Nephron progenitor cell (in vitro differentiated cells): ENCODE results near the gene ATF5.

Source experiments
- DNase-seq: peaks from one replicate; pipeline ENCODE4 v3.0.0; 2021
- H3K27ac Mint-ChIP-seq: 2 replicates; pipeline ENCODE4 v1.8.0; 2021; ENCODE audit warnings: mild to moderate bottlenecking, moderate library complexity, mixed read lengths
- H3K27me3 Mint-ChIP-seq: 2 replicates; pipeline ENCODE4 v1.8.0; 2021; ENCODE audit warnings: mild to moderate bottlenecking, low read depth, mixed read lengths; ENCODE audit not compliant: poor library complexity
- H3K36me3 Mint-ChIP-seq: 2 replicates; pipeline ENCODE4 v1.8.0; 2021; ENCODE audit warnings: low read depth, mixed read lengths
- H3K4me1 Mint-ChIP-seq: 2 replicates; pipeline ENCODE4 v1.8.0; 2021; ENCODE audit warnings: mixed read lengths
- H3K4me3 Mint-ChIP-seq: 2 replicates; pipeline ENCODE4 v1.8.0; 2021; ENCODE audit warnings: mild to moderate bottlenecking, moderate library complexity, mixed read lengths
- H3K9me3 Mint-ChIP-seq: 2 replicates; pipeline ENCODE4 v1.8.0; 2021; ENCODE audit warnings: mild to moderate bottlenecking, moderate library complexity, mixed read lengths
- TF ChIP-seq, protein P1 (sequence below): fragments of 200-600 bp; sonication (generic); IDR thresholded peaks from 2 replicates; pipeline ENCODE4 v1.5.0; 2021; ENCODE audit warnings: antibody characterized with exemption

Gene ATF5

GRCh38 chr19:49882643-49883042 lies 46.4 kb upstream of the ATF5 start:
- no peak overlapping the region for H3K4me3 Mint-ChIP-seq
- DNase-seq, result no peak
- H3K4me1 Mint-ChIP-seq, result peaks cover 15% of the 10 kb centered on the region
- H3K27me3 Mint-ChIP-seq, result no peaks in the 10 kb centered on the region
- no peak overlapping the region for H3K27ac Mint-ChIP-seq
- TF ChIP-seq, protein P1, sequence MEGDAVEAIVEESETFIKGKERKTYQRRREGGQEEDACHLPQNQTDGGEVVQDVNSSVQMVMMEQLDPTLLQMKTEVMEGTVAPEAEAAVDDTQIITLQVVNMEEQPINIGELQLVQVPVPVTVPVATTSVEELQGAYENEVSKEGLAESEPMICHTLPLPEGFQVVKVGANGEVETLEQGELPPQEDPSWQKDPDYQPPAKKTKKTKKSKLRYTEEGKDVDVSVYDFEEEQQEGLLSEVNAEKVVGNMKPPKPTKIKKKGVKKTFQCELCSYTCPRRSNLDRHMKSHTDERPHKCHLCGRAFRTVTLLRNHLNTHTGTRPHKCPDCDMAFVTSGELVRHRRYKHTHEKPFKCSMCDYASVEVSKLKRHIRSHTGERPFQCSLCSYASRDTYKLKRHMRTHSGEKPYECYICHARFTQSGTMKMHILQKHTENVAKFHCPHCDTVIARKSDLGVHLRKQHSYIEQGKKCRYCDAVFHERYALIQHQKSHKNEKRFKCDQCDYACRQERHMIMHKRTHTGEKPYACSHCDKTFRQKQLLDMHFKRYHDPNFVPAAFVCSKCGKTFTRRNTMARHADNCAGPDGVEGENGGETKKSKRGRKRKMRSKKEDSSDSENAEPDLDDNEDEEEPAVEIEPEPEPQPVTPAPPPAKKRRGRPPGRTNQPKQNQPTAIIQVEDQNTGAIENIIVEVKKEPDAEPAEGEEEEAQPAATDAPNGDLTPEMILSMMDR, result no peak
- H3K9me3 Mint-ChIP-seq, result no peaks in the 10 kb centered on the region
- H3K36me3 Mint-ChIP-seq, result peaks cover 68% of the 10 kb centered on the region

GRCh38 chr19:49883094-49883493 lies 45.9 kb upstream of the ATF5 start:
- no peaks in the 10 kb centered on the region for H3K27me3 Mint-ChIP-seq
- H3K36me3 Mint-ChIP-seq, result peaks cover 68% of the 10 kb centered on the region
- H3K9me3 Mint-ChIP-seq, result no peaks in the 10 kb centered on the region
- no peak for DNase-seq
- no peak overlapping the region for H3K27ac Mint-ChIP-seq
- no peak overlapping the region for H3K4me3 Mint-ChIP-seq
- peaks cover 12% of the 10 kb centered on the region for H3K4me1 Mint-ChIP-seq
- TF ChIP-seq, protein P1, result no peak

- Mint-ChIP-seq H3K4me3 (no peak overlapping the region), H3K9me3 (no peaks in the 10 kb centered on the region), H3K36me3 (peaks cover 71% of the 10 kb centered on the region), H3K27me3 (no peaks in the 10 kb centered on the region), H3K27ac (no peak overlapping the region), H3K4me1 (peaks cover 2% of the 10 kb centered on the region)
- DNase-seq, result no peak
- TF ChIP-seq, protein P1, result no peak
These were observed 44.9 kb upstream of the ATF5 start for GRCh38 chr19:49884109-49884508.

DNA sequence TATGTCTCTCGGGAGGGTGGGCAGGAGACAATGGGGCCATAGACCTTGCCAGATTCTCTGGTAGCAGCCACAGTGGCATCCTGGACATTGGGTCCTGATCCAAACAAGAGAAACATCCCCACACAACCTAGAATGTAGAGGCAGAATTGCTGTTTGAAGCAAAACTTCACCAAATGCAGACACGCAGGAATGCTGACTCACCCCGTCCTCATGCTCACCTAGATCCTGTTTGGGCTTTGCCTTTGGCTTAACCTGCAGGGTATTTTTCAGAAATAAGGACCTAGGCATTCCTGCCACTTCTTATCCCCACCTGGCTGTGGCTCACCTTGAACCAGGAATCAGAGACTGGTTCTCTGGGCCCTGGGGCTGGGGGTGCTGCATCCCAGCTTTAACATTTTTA lies 44.2 kb upstream of the ATF5 start:
- DNase-seq, result no peak
- no peak overlapping the region for H3K27ac Mint-ChIP-seq
- peaks cover 6% of the 10 kb centered on the region for H3K27me3 Mint-ChIP-seq
- TF ChIP-seq, protein P1, result no peak
- H3K4me3 Mint-ChIP-seq, result no peak overlapping the region
- H3K9me3 Mint-ChIP-seq, result no peaks in the 10 kb centered on the region
- no peaks in the 10 kb centered on the region for H3K4me1 Mint-ChIP-seq
- peaks cover 72% of the 10 kb centered on the region for H3K36me3 Mint-ChIP-seq

DNA sequence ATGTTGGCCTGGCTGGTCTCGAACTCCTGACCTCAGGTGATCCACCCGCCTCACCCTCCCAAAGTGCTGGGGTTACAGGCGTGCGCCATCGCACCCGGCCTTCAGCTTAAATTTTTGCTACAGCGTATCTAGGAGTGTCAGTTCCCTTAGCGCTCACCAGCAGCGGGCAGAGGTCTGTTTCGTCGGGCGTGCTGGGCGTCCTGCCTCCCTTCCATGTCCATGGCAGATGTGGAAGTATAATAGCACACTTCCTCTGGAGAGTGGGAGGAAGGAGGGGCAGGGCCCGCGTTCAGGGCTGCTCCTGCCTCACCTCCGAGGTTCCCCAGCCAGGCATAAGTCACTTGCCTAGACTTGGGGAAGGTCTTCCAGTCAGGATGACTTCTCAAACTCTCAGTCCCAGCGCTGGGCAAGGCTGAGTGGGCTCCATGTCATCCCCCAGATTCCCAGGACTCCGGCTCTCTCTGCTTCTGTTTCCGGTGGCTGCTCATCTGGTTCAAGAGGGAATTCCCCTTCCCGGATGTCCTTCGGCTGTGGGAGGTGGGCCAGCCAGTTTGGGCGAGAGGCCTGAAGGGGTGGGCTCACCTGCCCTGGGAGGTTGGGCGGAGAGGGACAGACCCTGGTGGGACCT lies 41.9 kb upstream of the ATF5 start:
- Mint-ChIP-seq H3K27me3 (peaks cover 18% of the 10 kb centered on the region), H3K4me1 (peaks cover 13% of the 10 kb centered on the region), H3K9me3 (no peaks in the 10 kb centered on the region), H3K36me3 (peaks cover 50% of the 10 kb centered on the region), H3K27ac (peak overlapping the region; percentile 45), H3K4me3 (no peak overlapping the region)
- no peak for DNase-seq
- TF ChIP-seq, protein P1, result no peak
